ENCODE measurements around the gene ASCC1. TPM values are rescaled to one million over a fixed set of nuclear protein-coding genes. Genes with fewer than 3 reads are reported as not detected.
"Not testable (repeated sequence)": the region's sequence is repeated elsewhere in the genome, so short reads cannot be mapped to it uniquely, and the experiment has no call there.

The ASCC1 gene
- total RNA-seq, 1 donor from 2014 or later, result 35.6 TPM

DNA sequence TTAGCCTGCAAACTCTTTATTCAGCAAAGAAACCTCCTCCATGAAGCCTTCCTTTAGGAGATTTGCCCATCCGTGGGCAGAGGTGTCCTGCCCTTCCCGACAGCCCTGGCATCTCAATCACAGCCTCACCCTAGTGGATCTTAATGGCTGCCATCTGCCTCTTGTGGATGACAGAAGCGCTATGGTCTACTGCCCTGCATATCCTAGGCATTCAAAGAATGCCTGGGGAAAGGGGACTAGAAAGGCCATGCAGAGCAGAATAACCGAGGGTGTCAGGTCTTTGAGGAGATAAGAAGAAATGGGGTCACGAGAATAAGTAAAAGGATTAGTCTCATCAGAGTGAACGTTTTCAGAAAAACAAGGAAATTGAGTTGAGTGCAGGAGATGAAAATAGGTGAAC lies 70.0 kb downstream of the ASCC1 start:
- TF ChIP-seq, protein P1, sequence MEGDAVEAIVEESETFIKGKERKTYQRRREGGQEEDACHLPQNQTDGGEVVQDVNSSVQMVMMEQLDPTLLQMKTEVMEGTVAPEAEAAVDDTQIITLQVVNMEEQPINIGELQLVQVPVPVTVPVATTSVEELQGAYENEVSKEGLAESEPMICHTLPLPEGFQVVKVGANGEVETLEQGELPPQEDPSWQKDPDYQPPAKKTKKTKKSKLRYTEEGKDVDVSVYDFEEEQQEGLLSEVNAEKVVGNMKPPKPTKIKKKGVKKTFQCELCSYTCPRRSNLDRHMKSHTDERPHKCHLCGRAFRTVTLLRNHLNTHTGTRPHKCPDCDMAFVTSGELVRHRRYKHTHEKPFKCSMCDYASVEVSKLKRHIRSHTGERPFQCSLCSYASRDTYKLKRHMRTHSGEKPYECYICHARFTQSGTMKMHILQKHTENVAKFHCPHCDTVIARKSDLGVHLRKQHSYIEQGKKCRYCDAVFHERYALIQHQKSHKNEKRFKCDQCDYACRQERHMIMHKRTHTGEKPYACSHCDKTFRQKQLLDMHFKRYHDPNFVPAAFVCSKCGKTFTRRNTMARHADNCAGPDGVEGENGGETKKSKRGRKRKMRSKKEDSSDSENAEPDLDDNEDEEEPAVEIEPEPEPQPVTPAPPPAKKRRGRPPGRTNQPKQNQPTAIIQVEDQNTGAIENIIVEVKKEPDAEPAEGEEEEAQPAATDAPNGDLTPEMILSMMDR (conservative IDR thresholded peaks at IDR 0.05), result no peak
- Mint-ChIP-seq H3K36me3 (ENCODE audit: low read depth) (no peaks in the 10 kb centered on the region), H3K27ac (ENCODE audit: unreplicated experiment) (no peak overlapping the region), H3K4me3 (no peak overlapping the region), H3K27me3 (ENCODE audit: low read depth) (no peaks in the 10 kb centered on the region), H3K4me1 (peaks cover 16% of the 10 kb centered on the region), H3K9me3 (no peaks in the 10 kb centered on the region)
- no peak for DNase-seq (ENCODE audit: low read depth, low spot score)

GRCh38 chr10:72145657-72146056 lies 70.4 kb downstream of the ASCC1 start:
- DNase-seq (ENCODE audit: low read depth, low spot score), result no peak
- no peaks in the 10 kb centered on the region for H3K36me3 Mint-ChIP-seq (ENCODE audit: low read depth)
- no peak overlapping the region for H3K27ac Mint-ChIP-seq (ENCODE audit: unreplicated experiment)
- TF ChIP-seq, protein P1 (conservative IDR thresholded peaks at IDR 0.05), result no peak
- no peak overlapping the region for H3K4me3 Mint-ChIP-seq
- H3K9me3 Mint-ChIP-seq, result no peaks in the 10 kb centered on the region
- peaks cover 16% of the 10 kb centered on the region for H3K4me1 Mint-ChIP-seq
- H3K27me3 Mint-ChIP-seq (ENCODE audit: low read depth), result no peaks in the 10 kb centered on the region

DNA sequence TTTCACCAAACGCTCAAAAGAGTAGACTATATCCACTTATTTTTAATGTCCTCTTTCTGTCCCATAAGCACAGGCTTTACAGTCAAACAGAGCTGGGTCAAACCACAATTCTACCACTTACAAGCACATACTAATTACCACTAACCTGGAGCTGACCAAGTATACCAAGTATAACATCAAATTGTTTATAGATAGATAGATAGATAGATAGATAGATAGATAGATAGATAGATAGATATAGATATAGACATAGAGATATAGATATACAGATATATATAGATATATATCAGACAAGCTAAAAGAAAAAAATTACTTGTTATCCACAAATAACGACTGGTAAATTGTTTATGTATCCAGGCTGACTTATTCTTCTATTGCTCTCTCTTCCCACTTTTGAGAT lies 75.2 kb downstream of the ASCC1 start:
- peaks cover 4% of the 10 kb centered on the region for H3K4me1 Mint-ChIP-seq
- peaks cover 4% of the 10 kb centered on the region for H3K36me3 Mint-ChIP-seq (ENCODE audit: low read depth)
- H3K4me3 Mint-ChIP-seq, result no peak overlapping the region
- no peaks in the 10 kb centered on the region for H3K9me3 Mint-ChIP-seq
- TF ChIP-seq, protein P1 (conservative IDR thresholded peaks at IDR 0.05), result no peak
- DNase-seq (ENCODE audit: low read depth, low spot score), result no peak
- H3K27me3 Mint-ChIP-seq (ENCODE audit: low read depth), result no peaks in the 10 kb centered on the region
- no peak overlapping the region for H3K27ac Mint-ChIP-seq (ENCODE audit: unreplicated experiment)

- Mint-ChIP-seq H3K27me3 (ENCODE audit: low read depth) (no peaks in the 10 kb centered on the region), H3K27ac (ENCODE audit: unreplicated experiment) (no peak overlapping the region), H3K4me3 (no peak overlapping the region), H3K36me3 (ENCODE audit: low read depth) (peaks cover 10% of the 10 kb centered on the region), H3K9me3 (no peaks in the 10 kb centered on the region), H3K4me1 (no peaks in the 10 kb centered on the region)
- DNase-seq (ENCODE audit: low read depth, low spot score), result no peak
- TF ChIP-seq, protein P1 (conservative IDR thresholded peaks at IDR 0.05), result no peak
These were observed 75.9 kb downstream of the ASCC1 start for GRCh38 chr10:72140174-72140573.

DNA sequence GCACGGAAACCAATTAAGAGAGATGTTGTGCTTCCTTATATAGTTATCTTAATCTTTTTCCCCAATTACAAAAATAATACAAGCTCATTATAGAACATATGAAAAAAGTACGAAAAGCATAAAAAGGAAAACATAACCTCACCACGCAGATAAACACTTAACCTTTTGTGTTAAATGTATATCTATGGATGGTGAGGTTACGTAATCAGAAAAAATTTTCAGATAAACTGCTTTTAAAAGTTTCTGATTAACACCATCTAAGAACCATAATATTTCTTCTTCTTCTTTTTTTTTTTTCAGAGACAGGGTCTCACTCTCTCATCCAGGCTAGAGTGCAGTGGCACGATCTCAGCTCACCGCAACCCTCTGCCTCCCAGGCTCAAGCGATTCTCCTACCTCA lies 78.5 kb downstream of the ASCC1 start:
- no peaks in the 10 kb centered on the region for H3K4me1 Mint-ChIP-seq
- TF ChIP-seq, protein P1 (conservative IDR thresholded peaks at IDR 0.05), result no peak
- H3K27me3 Mint-ChIP-seq (ENCODE audit: low read depth), result no peaks in the 10 kb centered on the region
- H3K4me3 Mint-ChIP-seq, result no peak overlapping the region
- no peak for DNase-seq (ENCODE audit: low read depth, low spot score)
- H3K27ac Mint-ChIP-seq (ENCODE audit: unreplicated experiment), result no peak overlapping the region
- H3K36me3 Mint-ChIP-seq (ENCODE audit: low read depth), result peaks cover 10% of the 10 kb centered on the region
- no peaks in the 10 kb centered on the region for H3K9me3 Mint-ChIP-seq

DNA sequence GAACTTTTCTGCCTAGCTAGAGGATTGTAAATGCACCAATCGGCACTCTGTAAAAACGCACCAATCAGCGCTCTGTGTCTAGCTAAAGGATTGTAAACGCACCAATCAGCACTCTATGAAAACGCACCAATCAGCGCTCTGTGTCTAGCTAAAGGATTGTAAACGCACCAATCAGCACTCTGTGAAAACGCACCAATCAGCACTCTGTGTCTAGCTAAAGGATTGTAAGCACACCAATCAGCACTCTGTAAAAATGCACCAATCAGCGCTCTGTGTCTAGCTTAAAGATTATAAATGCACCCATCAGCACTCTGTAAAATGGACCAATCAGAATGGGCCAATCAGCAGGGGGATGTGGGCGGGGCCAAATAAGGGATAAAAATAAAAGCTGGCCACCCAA lies 79.9 kb downstream of the ASCC1 start:
- not testable (repeated sequence) for H3K4me3 Mint-ChIP-seq; H3K27me3 Mint-ChIP-seq (ENCODE audit: low read depth); DNase-seq (ENCODE audit: low read depth, low spot score); H3K27ac Mint-ChIP-seq (ENCODE audit: unreplicated experiment); H3K4me1 Mint-ChIP-seq; H3K9me3 Mint-ChIP-seq
- H3K36me3 Mint-ChIP-seq (ENCODE audit: low read depth), result peaks cover 10% of the 10 kb centered on the region

Measured in neural crest cell (in vitro differentiated cells).